Measurements from ENCODE around the gene ZNF554. TPM values are rescaled to one million over a fixed set of nuclear protein-coding genes. Genes with fewer than 3 reads are reported as not detected.

ZNF554 gene
- total RNA-seq, 1 donor from 2014 or later: 12.6 TPM

DNA sequence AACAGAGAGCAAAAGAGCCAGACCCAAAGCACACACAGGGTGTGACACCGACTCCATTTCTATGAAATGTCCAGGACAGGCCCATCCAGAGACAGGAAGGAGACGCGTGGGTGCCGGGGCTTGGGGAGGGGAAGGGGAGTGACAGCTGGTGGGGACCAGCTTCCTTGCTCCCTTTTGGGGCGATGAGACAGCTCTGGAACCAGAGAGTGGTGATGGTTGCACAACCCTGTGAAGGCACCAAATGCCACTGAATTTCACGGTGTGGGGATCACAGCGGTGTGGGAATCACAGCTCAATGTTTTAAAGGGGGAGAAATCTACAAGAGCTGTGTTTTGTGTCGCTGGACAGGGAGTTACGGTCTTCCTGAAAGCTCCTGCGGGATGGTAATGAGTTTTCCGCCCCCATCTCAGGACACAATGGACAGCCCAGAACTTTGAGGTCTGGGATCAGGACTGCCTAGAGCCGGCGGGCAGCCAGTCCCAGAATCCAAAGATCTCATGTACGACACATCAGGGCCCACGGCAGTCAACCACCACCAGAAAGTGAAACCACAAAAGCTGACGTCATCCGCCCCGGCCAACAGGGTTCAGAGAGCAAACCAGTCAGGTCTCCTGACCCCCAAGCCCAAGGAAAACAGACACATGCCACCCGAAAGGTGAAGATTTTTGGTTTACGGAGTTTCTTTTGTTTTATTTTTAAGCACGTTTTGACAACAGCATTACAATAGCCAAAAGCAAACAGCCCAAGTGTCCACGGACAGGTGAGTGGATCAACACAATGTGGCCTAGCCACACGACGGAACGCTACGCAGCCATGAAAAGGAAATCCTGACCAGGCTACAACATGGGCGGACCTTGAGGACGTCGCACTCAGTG, 43.9 kb upstream of the ZNF554 start:
- Mint-ChIP-seq H3K27me3 (ENCODE audit: low read depth) (no peaks in the 10 kb centered on the region), H3K4me3 (no peak overlapping the region), H3K27ac (no peak overlapping the region), H3K36me3 (peaks cover 21% of the 10 kb centered on the region), H3K9me3 (no peaks in the 10 kb centered on the region), H3K4me1 (peaks cover 4% of the 10 kb centered on the region)
- TF ChIP-seq, protein P1, sequence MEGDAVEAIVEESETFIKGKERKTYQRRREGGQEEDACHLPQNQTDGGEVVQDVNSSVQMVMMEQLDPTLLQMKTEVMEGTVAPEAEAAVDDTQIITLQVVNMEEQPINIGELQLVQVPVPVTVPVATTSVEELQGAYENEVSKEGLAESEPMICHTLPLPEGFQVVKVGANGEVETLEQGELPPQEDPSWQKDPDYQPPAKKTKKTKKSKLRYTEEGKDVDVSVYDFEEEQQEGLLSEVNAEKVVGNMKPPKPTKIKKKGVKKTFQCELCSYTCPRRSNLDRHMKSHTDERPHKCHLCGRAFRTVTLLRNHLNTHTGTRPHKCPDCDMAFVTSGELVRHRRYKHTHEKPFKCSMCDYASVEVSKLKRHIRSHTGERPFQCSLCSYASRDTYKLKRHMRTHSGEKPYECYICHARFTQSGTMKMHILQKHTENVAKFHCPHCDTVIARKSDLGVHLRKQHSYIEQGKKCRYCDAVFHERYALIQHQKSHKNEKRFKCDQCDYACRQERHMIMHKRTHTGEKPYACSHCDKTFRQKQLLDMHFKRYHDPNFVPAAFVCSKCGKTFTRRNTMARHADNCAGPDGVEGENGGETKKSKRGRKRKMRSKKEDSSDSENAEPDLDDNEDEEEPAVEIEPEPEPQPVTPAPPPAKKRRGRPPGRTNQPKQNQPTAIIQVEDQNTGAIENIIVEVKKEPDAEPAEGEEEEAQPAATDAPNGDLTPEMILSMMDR (IDR thresholded peaks at IDR 0.05; ENCODE audit: unreplicated experiment): no peak
- DNase-seq (ENCODE audit: low spot score in 2 of 2, unreplicated experiment in 2 of 2): no peak

DNA sequence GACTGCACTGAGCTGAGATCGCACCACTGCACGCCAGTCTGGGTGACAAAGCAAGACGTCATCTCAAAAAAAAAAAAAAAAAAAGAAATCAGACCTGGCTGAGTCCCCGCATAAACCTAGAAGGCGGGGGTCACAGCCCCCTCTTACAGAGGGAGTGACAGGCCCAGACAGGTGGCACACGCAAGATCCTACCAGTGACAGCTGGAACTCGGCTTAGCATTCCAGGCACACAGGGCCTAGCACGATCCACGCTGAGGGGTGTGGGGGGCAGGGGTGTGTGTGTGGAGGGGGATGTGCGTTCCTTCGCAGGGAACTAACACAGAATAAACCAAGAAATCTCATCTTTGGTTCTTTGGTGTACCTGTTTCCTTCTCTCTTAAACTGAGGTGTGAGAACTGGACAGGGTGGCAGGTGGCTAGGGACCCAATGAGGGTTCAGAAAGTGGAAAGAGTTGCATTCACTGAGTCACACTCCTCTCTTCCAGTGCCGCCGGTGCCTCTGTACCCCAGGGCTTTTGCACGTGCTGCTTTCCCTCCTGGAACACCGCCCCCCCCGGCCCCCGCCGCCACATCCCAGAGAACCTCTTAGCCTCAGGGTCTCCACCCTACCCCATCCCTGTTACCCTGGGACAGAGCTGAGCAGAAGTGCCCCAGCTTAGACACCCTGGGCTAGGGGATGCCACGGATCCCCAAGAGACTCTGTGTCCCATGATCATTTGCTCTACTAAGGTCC, 41.5 kb upstream of the ZNF554 start:
- no peak for DNase-seq (ENCODE audit: low spot score in 2 of 2, unreplicated experiment in 2 of 2)
- Mint-ChIP-seq H3K9me3 (no peaks in the 10 kb centered on the region), H3K27ac (no peak overlapping the region), H3K36me3 (peaks cover 19% of the 10 kb centered on the region), H3K4me1 (peaks cover 14% of the 10 kb centered on the region), H3K27me3 (ENCODE audit: low read depth) (no peaks in the 10 kb centered on the region), H3K4me3 (no peak overlapping the region)
- TF ChIP-seq, protein P1 (IDR thresholded peaks at IDR 0.05; ENCODE audit: unreplicated experiment): no peak

GRCh38 chr19:2779121-2779740, 40.4 kb upstream of the ZNF554 start:
- Mint-ChIP-seq H3K4me3 (no peak overlapping the region), H3K27ac (no peak overlapping the region), H3K4me1 (peaks cover 22% of the 10 kb centered on the region), H3K36me3 (peaks cover 19% of the 10 kb centered on the region), H3K9me3 (no peaks in the 10 kb centered on the region), H3K27me3 (ENCODE audit: low read depth) (no peaks in the 10 kb centered on the region)
- no peak for DNase-seq (ENCODE audit: low spot score in 2 of 2, unreplicated experiment in 2 of 2)
- TF ChIP-seq, protein P1 (IDR thresholded peaks at IDR 0.05; ENCODE audit: unreplicated experiment): no peak

DNA sequence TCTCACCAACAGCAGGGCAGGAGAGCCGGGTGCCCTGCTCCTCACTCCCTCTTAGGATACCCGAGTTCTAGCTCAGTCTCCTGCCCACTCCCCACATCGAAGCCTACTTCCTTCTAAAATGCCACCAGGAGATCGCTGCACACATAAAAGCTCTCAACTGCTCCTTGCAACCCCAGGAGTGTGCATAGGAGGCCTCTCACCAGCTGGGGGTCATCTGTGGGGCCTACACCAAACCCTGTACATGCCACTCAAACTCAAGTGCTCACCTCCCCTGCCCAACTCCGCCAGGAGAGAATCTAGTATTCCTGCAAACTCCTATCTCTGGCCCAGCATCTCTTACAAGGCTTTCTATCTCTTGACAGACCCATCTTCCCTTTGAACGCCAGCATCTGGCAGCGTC, 39.4 kb upstream of the ZNF554 start:
- Mint-ChIP-seq H3K36me3 (peaks cover 15% of the 10 kb centered on the region), H3K4me3 (peak overlapping the region; percentile 5), H3K27ac (peak overlapping the region; percentile 17), H3K27me3 (ENCODE audit: low read depth) (no peaks in the 10 kb centered on the region), H3K9me3 (no peaks in the 10 kb centered on the region), H3K4me1 (peaks cover 29% of the 10 kb centered on the region)
- TF ChIP-seq, protein P1 (IDR thresholded peaks at IDR 0.05; ENCODE audit: unreplicated experiment): no peak
- no peak for DNase-seq (ENCODE audit: low spot score in 2 of 2, unreplicated experiment in 2 of 2)

DNA sequence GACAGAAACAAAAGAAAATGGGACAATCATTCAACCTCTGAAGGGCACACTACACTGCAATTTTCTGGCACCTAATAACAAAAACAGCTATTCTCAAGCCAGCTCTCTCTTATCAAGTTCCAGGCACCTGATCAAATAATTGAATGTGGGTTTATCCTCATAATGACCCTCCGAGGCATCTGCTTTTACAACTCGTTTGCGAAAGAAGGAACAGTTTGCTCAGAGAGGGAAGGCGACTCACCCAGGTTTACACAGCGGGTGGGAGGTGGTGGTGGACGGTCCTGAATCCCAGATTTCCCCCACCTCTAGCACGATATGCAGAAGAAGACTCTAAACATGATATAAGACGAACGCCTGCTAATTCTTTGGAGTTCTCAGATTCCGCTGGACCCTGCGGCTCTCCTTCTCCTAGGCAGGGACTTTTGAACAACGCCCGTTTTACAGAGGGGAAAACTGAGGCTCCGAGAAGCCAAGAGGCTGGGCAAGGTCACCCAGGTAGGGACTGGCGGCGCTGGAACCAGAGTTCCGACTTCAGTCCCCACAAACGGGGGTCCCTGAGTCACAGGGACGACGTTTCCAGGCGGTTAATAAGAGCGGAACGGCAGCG, 37.2 kb upstream of the ZNF554 start:
- Mint-ChIP-seq H3K36me3 (peaks cover 6% of the 10 kb centered on the region), H3K27ac (peak overlapping the region; percentile 94), H3K4me3 (peak overlapping the region; percentile 84), H3K27me3 (ENCODE audit: low read depth) (no peaks in the 10 kb centered on the region), H3K9me3 (no peaks in the 10 kb centered on the region), H3K4me1 (peaks cover 39% of the 10 kb centered on the region)
- TF ChIP-seq, protein P1 (IDR thresholded peaks at IDR 0.05; ENCODE audit: unreplicated experiment): no peak
- no peak for DNase-seq (ENCODE audit: low spot score in 2 of 2, unreplicated experiment in 2 of 2)
